ENCODE data around the gene GCNT3.
"Not testable (repeated sequence)": the region's sequence is repeated elsewhere in the genome, so short reads cannot be mapped to it uniquely, and the experiment has no call there.

The GCNT3 gene

GRCh38 chr15:59616379-59616778 is 4.8 kb downstream of the GCNT3 start:
- no peak for DNase-seq (ENCODE audit: low read depth, low spot score)

GRCh38 chr15:59618406-59618805 is 6.8 kb downstream of the GCNT3 start:
- no peak for DNase-seq (ENCODE audit: low read depth, low spot score)

- no peak for DNase-seq (ENCODE audit: low read depth, low spot score)
Observed at GRCh38 chr15:59622289-59622688, 10.7 kb downstream of the GCNT3 start.

- no peak for DNase-seq (ENCODE audit: low read depth, low spot score)
Observed at GRCh38 chr15:59632714-59633113, 21.1 kb downstream of the GCNT3 start.

- no peak for DNase-seq (ENCODE audit: low read depth, low spot score)
Observed at GRCh38 chr15:59636184-59636583, 24.6 kb downstream of the GCNT3 start.

- not testable (repeated sequence) for DNase-seq (ENCODE audit: low read depth, low spot score)
Observed at GRCh38 chr15:59637507-59637906, 25.9 kb downstream of the GCNT3 start.

GRCh38 chr15:59642351-59642750 is 30.8 kb downstream of the GCNT3 start:
- no peak for DNase-seq (ENCODE audit: low read depth, low spot score)

GRCh38 chr15:59644756-59645155 is 33.2 kb downstream of the GCNT3 start:
- DNase-seq (ENCODE audit: low read depth, low spot score) = no peak

GRCh38 chr15:59645812-59646211 is 34.2 kb downstream of the GCNT3 start:
- not testable (repeated sequence) for DNase-seq (ENCODE audit: low read depth, low spot score)

GRCh38 chr15:59646277-59646676 is 34.7 kb downstream of the GCNT3 start:
- no peak for DNase-seq (ENCODE audit: low read depth, low spot score)

GRCh38 chr15:59647085-59647484 is 35.5 kb downstream of the GCNT3 start:
- DNase-seq (ENCODE audit: low read depth, low spot score) = no peak

- DNase-seq (ENCODE audit: low read depth, low spot score) = no peak
Observed at GRCh38 chr15:59649603-59650002, 38.0 kb downstream of the GCNT3 start.

- no peak for DNase-seq (ENCODE audit: low read depth, low spot score)
Observed at GRCh38 chr15:59654046-59654445, 42.5 kb downstream of the GCNT3 start.

- peak; percentile 82 for DNase-seq (ENCODE audit: low read depth, low spot score)
Observed at GRCh38 chr15:59656897-59657634, 45.5 kb downstream of the GCNT3 start, which contains the start of gene GTF2A2. TSS of gene GTF2A2 (minus strand) at chr15:59657515. CDS start at chr15:59652277, 5,238 bp downstream.

- no peak for DNase-seq (ENCODE audit: low read depth, low spot score)
Observed at GRCh38 chr15:59657635-59658125, 46.1 kb downstream of the GCNT3 start.

- no peak for DNase-seq (ENCODE audit: low read depth, low spot score)
Observed at GRCh38 chr15:59659366-59659765, 47.8 kb downstream of the GCNT3 start.

GRCh38 chr15:59662260-59662659 is 50.7 kb downstream of the GCNT3 start:
- no peak for DNase-seq (ENCODE audit: low read depth, low spot score)

- DNase-seq (ENCODE audit: low read depth, low spot score) = no peak
Observed at GRCh38 chr15:59668556-59668955, 57.0 kb downstream of the GCNT3 start.

Data from smooth muscle cell of the brain vasculature (primary cell).